ENCODE measurements around the gene MYO10.

The MYO10 gene

GRCh38 chr5:16921211-16921610, 14.9 kb downstream of the MYO10 start:
- TF ChIP-seq ZBTB7A (IDR thresholded peaks at IDR 0.05; ENCODE audit: low read depth) (no peak), CEBPB (IDR thresholded peaks at IDR 0.05) (no peak), TEAD4 (IDR thresholded peaks at IDR 0.05) (no peak), CREB1 (IDR thresholded peaks at IDR 0.05; ENCODE audit: low read depth) (no peak), TCF12 (IDR thresholded peaks at IDR 0.05; ENCODE audit: low read depth) (no peak), YY1 (IDR thresholded peaks at IDR 0.05; ENCODE audit: low read depth) (no peak), EP300 (IDR thresholded peaks at IDR 0.05; ENCODE audit: borderline replicate concordance) (no peak)
- TF ChIP-seq, protein P1, sequence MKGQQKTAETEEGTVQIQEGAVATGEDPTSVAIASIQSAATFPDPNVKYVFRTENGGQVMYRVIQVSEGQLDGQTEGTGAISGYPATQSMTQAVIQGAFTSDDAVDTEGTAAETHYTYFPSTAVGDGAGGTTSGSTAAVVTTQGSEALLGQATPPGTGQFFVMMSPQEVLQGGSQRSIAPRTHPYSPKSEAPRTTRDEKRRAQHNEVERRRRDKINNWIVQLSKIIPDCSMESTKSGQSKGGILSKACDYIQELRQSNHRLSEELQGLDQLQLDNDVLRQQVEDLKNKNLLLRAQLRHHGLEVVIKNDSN (IDR thresholded peaks at IDR 0.05), result no peak

- no peak for TF ChIP-seq ZBTB7A (IDR thresholded peaks at IDR 0.05; ENCODE audit: low read depth)
- no peak for TF ChIP-seq REST (IDR thresholded peaks at IDR 0.05; ENCODE audit: low read depth)
- no peak for TF ChIP-seq CEBPB (IDR thresholded peaks at IDR 0.05)
- TF ChIP-seq EGR1 (IDR thresholded peaks at IDR 0.05), result no peak
- no peak for TF ChIP-seq YY1 (IDR thresholded peaks at IDR 0.05; ENCODE audit: low read depth)
- TF ChIP-seq TEAD4 (IDR thresholded peaks at IDR 0.05), result no peak
- TF ChIP-seq CREB1 (IDR thresholded peaks at IDR 0.05; ENCODE audit: low read depth), result no peak
- no peak for TF ChIP-seq TAF1 (IDR thresholded peaks at IDR 0.05; ENCODE audit: low read depth)
- no peak for TF ChIP-seq RAD21 (IDR thresholded peaks at IDR 0.05; ENCODE audit: low read depth)
- no peak for TF ChIP-seq NFIC (IDR thresholded peaks at IDR 0.05)
- TF ChIP-seq, protein P1 (IDR thresholded peaks at IDR 0.05), result no peak
- no peak for TF ChIP-seq TCF12 (IDR thresholded peaks at IDR 0.05; ENCODE audit: low read depth)
- no peak for TF ChIP-seq EP300 (IDR thresholded peaks at IDR 0.05; ENCODE audit: borderline replicate concordance)
- TF ChIP-seq MAX (IDR thresholded peaks at IDR 0.05), result no peak
Measured at GRCh38 chr5:16920109-16920816, 15.8 kb downstream of the MYO10 start.

DNA sequence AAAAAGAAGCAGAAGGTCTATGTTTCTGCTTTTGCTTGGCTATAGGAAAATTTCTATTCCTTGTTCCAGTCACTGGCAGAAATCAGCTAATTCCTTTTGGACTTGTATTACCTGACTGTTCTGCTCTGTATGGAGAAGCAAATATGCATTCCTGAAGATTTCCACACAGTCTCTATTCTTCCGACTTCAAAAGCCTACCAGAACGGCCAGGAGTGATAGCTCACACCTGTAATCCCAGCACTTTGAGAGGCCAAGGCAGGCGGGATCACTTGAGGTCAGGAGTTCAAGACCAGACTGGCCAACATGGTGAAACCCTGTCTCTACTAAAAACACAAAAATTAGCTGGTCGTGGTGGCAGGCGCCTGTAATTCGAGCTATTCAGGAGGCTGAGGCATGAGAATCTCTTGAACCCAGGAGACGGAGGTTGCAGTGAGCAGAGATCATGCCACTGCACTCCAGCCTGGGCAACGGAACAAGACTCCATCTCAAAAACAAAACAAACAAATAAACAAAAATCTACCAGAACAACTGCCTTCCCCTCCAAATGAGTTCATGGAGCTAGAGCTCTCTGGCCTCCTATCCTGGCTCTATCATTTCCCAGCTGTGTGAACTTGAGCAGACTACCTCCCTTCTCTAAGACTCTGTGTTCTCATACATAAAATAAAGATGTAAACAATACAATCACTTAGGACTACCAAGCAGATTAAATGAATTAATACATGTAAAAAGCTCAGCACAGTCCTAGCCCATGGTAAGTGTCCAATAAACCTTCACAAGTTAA, 17.0 kb downstream of the MYO10 start:
- no peak for TF ChIP-seq TEAD4 (IDR thresholded peaks at IDR 0.05)

- TF ChIP-seq, protein P1 (IDR thresholded peaks at IDR 0.05), result no peak
- no peak for TF ChIP-seq YY1 (IDR thresholded peaks at IDR 0.05; ENCODE audit: low read depth)
Measured at GRCh38 chr5:16918156-16918555, 17.9 kb downstream of the MYO10 start.

DNA sequence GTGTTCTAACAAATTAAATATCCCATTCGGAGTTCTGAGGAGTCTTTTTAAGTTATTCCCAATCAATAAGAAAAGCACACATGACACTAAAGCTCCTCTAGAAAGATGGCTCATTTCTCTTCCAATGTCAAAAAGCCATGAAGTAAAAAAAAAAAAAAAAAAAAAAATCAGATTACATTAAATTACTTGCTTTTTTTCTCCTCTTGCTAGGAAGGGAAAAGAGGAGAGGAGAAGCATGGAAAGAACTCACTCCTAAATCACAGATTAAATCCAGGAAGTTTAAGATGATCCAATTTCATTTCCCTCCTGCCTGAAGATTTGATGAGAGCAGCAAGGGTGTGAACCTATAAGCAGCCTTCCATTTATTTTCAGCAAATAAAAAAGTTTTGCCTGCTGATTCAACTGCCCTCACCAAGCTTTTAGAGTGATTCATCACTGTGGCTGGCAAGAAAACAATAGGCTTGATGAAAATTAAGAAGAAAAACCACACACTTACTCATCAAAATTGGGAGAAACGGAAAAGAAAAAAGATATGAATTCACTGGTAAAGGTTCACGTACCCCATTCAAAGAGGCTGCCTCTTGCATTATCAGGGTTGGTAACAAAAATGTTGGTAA, 19.7 kb downstream of the MYO10 start:
- TF ChIP-seq TCF12 (IDR thresholded peaks at IDR 0.05; ENCODE audit: low read depth), result no peak
- no peak for TF ChIP-seq YY1 (IDR thresholded peaks at IDR 0.05; ENCODE audit: low read depth)
- TF ChIP-seq, protein P1 (IDR thresholded peaks at IDR 0.05), result no peak
- no peak for TF ChIP-seq ZBTB7A (IDR thresholded peaks at IDR 0.05; ENCODE audit: low read depth)
- 0 out of 2 replicates have a peak, but pooled peaks have one; percentile 16 for TF ChIP-seq TEAD4 (IDR thresholded peaks at IDR 0.05)
- TF ChIP-seq EGR1 (IDR thresholded peaks at IDR 0.05), result no peak
- TF ChIP-seq MAX (IDR thresholded peaks at IDR 0.05), result no peak; the same call in 1 of the 2 replicates
- TF ChIP-seq CEBPB (IDR thresholded peaks at IDR 0.05), result no peak
- TF ChIP-seq FOXM1 (IDR thresholded peaks at IDR 0.05; ENCODE audit: borderline replicate concordance, low read depth), result no peak
- 0 out of 2 replicates have a peak, but pooled peaks have one; percentile 14 for TF ChIP-seq EP300 (IDR thresholded peaks at IDR 0.05; ENCODE audit: borderline replicate concordance)
- no peak for TF ChIP-seq CREB1 (IDR thresholded peaks at IDR 0.05; ENCODE audit: low read depth)
- TF ChIP-seq TAF1 (IDR thresholded peaks at IDR 0.05; ENCODE audit: low read depth), result no peak
- TF ChIP-seq NFIC (IDR thresholded peaks at IDR 0.05), result peak; percentile 42; the same call in 1 of the 2 replicates
- TF ChIP-seq REST (IDR thresholded peaks at IDR 0.05; ENCODE audit: low read depth), result no peak
- TF ChIP-seq RAD21 (IDR thresholded peaks at IDR 0.05; ENCODE audit: low read depth), result no peak
